ENCODE measurements around the gene TRPV6. TPM values are rescaled to one million over a fixed set of nuclear protein-coding genes. Genes with fewer than 3 reads are reported as not detected.

The TRPV6 gene
- total RNA-seq: 0.39 TPM in 1 of 2 replicates, not detected in the other

DNA sequence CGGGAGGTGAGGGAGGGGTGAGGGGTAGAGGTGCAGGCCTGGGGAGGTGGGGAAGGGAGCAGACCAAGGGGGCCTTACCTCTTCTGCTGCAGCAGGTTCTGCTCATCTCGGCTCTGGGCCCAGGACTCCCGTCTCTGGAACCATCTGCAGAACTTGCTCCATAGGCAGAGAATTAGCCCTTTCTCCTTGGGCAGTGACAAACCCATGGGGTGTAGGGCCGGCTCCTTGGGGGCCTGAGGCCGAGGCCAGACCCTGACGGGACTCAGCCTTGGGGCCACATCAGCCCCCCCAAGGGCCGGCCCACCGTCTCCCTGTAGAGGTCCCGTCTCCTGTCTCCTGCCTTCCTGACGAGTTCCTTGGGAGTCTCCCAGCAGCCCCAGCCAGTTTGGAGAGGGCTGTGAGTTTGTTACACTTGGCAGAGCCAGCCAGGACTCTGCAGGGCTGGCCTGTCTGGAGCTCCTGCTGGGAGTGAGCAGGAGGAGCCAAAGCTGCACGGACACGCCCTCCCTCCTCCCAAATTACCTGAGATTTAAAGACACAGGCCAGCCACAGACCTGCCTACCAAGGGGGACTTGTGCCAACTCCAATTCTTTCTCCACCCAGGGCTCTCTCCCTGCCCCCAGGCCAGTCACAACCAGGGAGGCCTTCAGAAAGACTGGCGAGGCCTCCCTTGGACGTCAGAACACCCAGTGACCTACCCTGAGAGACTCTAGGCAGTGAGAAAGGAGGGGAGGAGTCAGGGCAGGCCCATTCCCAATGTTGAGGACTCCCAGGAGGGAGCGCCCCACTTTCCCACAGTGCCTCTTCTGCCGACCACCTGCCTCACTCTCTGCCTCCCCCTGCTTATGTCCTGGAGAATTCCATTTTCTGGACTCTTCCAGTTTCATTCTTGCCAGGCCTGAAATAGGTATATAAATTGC, at the start of gene TRPV6:
TSS of gene TRPV6 (minus strand) at position 435 of the 920 bp plus-strand sequence.

DNA sequence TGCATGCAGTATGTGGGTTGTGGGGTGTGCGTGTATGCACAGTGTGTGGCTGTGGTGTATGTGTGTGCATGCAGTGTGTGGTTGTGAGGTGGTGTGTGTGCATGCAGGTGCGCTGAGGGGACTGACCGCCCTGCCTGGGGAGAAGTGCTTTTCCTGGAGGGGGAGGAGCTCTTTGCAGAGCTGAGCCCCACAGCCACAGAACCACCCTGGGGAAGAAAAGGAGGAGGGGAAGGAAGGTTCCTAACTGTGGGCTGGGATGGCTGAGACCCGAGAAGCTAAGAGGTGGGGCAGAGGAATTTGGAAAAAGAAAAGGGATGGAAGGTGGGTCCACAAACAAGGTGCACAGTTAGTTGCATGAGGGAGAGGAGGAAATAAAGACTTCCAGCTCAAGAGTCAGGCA, 48.1 kb upstream of the TRPV6 start, which contains the start of gene TRPV5:
TSS of gene TRPV5 (minus strand) at position 123 of the 400 bp plus-strand sequence. CDS start 287 bp downstream, outside the sequence.

DNA sequence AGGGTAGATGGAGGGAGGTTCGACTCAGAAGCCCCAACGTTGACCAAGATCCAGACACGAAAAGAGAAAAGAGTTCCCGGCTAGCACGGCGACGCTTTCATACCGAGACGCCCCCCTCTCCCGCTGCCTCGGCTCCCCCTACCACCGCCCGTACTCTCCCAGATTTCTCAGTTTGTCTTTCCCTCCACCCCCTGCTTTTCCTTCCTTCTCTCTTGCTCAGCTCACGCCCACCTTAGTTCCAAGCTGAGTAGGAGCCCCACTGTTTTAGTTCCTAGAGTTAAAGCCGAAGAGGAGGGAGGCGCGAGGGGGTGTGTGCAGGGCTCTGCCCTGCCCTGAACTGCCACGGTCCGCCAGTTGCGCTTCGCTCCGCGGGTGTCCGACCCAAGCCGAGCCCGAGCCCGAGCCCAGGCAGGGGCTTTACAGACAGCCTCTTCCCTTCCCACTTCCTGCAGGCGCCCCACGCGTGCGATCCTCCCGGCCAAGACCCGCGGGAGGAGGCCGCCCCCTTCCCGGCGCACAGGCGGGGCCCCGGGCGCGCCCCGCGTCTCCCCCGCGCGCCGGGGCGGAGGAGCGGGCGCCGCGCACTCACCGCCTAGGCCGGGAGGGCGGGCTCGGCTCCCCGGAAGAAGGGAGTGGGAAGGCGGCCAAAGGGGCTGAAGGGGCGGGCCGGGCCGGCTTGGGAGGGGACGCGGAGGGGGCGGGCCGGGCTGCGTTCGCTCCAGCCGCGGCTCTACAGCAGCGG, 31.0 kb downstream of the TRPV6 start, which contains the start of gene EPHB6:
TSS of gene EPHB6 (plus strand) at position 705 of the 742 bp plus-strand sequence. CDS start 8,152 bp downstream, outside the sequence.

Other genes starting within 250 kb of the TRPV6 start
- 0.24 and 0.91 TPM in 2 replicates for gene PRSS1, start 136.3 kb downstream of the TRPV6 start, total RNA-seq
- 2.9 and 34.8 TPM in 2 replicates for gene PRSS2, start 114.8 kb downstream of the TRPV6 start, total RNA-seq
- 10.5 and 23.0 TPM in 2 replicates for gene EPHB6, start 30.7 kb downstream of the TRPV6 start, total RNA-seq
- not detected in 2 replicates for gene TRPV5, start 48.0 kb upstream of the TRPV6 start, total RNA-seq
- not detected in 2 replicates for gene LLCFC1, start 53.7 kb upstream of the TRPV6 start, total RNA-seq
- gene KEL, start 76.6 kb upstream of the TRPV6 start, total RNA-seq: not detected in 2 replicates
- gene OR9A2, start 141.4 kb upstream of the TRPV6 start, total RNA-seq: not detected in 2 replicates
- not detected in 2 replicates for gene OR6V1, start 166.6 kb upstream of the TRPV6 start, total RNA-seq
- not detected in 2 replicates for gene PIP, start 246.3 kb upstream of the TRPV6 start, total RNA-seq